ENCODE results near the gene SPTBN5. TPM values are rescaled to one million over a fixed set of nuclear protein-coding genes. Genes with fewer than 3 reads are reported as not detected.

Gene SPTBN5
- total and polyA plus RNA-seq, 10 of the 15 experiments (the other 5 are each of a cell fraction or from before 2014, with no cell fraction given) = under 0.01 to 0.18 (median 0.04) TPM; not detected in 4

- TF ChIP-seq ZNF207 (IDR thresholded peaks at IDR 0.05; ENCODE audit: borderline replicate concordance) (no peak), CHD1 (IDR thresholded peaks at IDR 0.05; ENCODE audit: low read depth, low read length) (no peak), SMAD1 (IDR thresholded peaks at IDR 0.05; ENCODE audit: low read depth, partially characterized antibody) (no peak), RAD21 (IDR thresholded peaks at IDR 0.05; ENCODE audit: insufficient read depth, low read depth, low read length) (no peak), FOS (IDR thresholded peaks at IDR 0.05; ENCODE audit: borderline replicate concordance, extremely low read depth, insufficient read length) (no peak), EED (IDR thresholded peaks at IDR 0.05; ENCODE audit: low read depth) (peak; percentile 87), JUND (IDR thresholded peaks at IDR 0.05; ENCODE audit: low read depth, low read length) (no peak), GABPA (IDR thresholded peaks at IDR 0.05; ENCODE audit: low read depth) (no peak), SREBF1 (IDR thresholded peaks at IDR 0.05; ENCODE audit: low read length) (no peak), EGR1 (IDR thresholded peaks at IDR 0.05; ENCODE audit: borderline replicate concordance in 1 of 2, low read depth in 2 of 2, low read length in 2 of 2) (no peak), HDAC2 (IDR thresholded peaks at IDR 0.05) (no peak), CEBPB (IDR thresholded peaks at IDR 0.05; ENCODE audit: borderline replicate concordance in 1 of 2, low read depth in 2 of 2, low read length in 2 of 2) (no peak), CHD4 (IDR thresholded peaks at IDR 0.05) (no peak), MTA3 (IDR thresholded peaks at IDR 0.05; ENCODE audit: borderline replicate concordance, low read length) (no peak), NBN (IDR thresholded peaks at IDR 0.05) (peak; percentile 46), ZNF622 (IDR thresholded peaks at IDR 0.05) (no peak), RELA (IDR thresholded peaks at IDR 0.05; ENCODE audit: borderline replicate concordance, partially characterized antibody) (no peak), FOXK2 (IDR thresholded peaks at IDR 0.05) (no peak), NR2F1 (conservative IDR thresholded peaks at IDR 0.05) (0 out of 2 replicates have a peak, but pooled peaks have one; percentile 29), ATF7 (IDR thresholded peaks at IDR 0.05; ENCODE audit: low read depth) (no peak; the same call in 1 of the 2 replicates), MEF2A (IDR thresholded peaks at IDR 0.05; ENCODE audit: insufficient read depth, low read depth, low read length) (peak; percentile 66; the same call in 1 of the 2 replicates)
- TF ChIP-seq, protein P1, sequence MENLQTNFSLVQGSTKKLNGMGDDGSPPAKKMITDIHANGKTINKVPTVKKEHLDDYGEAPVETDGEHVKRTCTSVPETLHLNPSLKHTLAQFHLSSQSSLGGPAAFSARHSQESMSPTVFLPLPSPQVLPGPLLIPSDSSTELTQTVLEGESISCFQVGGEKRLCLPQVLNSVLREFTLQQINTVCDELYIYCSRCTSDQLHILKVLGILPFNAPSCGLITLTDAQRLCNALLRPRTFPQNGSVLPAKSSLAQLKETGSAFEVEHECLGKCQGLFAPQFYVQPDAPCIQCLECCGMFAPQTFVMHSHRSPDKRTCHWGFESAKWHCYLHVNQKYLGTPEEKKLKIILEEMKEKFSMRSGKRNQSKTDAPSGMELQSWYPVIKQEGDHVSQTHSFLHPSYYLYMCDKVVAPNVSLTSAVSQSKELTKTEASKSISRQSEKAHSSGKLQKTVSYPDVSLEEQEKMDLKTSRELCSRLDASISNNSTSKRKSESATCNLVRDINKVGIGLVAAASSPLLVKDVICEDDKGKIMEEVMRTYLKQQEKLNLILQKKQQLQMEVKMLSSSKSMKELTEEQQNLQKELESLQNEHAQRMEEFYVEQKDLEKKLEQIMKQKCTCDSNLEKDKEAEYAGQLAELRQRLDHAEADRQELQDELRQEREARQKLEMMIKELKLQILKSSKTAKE (IDR thresholded peaks at IDR 0.05; ENCODE audit: low read depth, poor library complexity, severe bottlenecking) = peak; percentile 90
- TF ChIP-seq, protein P2, sequence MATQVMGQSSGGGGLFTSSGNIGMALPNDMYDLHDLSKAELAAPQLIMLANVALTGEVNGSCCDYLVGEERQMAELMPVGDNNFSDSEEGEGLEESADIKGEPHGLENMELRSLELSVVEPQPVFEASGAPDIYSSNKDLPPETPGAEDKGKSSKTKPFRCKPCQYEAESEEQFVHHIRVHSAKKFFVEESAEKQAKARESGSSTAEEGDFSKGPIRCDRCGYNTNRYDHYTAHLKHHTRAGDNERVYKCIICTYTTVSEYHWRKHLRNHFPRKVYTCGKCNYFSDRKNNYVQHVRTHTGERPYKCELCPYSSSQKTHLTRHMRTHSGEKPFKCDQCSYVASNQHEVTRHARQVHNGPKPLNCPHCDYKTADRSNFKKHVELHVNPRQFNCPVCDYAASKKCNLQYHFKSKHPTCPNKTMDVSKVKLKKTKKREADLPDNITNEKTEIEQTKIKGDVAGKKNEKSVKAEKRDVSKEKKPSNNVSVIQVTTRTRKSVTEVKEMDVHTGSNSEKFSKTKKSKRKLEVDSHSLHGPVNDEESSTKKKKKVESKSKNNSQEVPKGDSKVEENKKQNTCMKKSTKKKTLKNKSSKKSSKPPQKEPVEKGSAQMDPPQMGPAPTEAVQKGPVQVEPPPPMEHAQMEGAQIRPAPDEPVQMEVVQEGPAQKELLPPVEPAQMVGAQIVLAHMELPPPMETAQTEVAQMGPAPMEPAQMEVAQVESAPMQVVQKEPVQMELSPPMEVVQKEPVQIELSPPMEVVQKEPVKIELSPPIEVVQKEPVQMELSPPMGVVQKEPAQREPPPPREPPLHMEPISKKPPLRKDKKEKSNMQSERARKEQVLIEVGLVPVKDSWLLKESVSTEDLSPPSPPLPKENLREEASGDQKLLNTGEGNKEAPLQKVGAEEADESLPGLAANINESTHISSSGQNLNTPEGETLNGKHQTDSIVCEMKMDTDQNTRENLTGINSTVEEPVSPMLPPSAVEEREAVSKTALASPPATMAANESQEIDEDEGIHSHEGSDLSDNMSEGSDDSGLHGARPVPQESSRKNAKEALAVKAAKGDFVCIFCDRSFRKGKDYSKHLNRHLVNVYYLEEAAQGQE (IDR thresholded peaks at IDR 0.05; ENCODE audit: low read depth, low read length) = no peak
- TF ChIP-seq, protein P3, sequence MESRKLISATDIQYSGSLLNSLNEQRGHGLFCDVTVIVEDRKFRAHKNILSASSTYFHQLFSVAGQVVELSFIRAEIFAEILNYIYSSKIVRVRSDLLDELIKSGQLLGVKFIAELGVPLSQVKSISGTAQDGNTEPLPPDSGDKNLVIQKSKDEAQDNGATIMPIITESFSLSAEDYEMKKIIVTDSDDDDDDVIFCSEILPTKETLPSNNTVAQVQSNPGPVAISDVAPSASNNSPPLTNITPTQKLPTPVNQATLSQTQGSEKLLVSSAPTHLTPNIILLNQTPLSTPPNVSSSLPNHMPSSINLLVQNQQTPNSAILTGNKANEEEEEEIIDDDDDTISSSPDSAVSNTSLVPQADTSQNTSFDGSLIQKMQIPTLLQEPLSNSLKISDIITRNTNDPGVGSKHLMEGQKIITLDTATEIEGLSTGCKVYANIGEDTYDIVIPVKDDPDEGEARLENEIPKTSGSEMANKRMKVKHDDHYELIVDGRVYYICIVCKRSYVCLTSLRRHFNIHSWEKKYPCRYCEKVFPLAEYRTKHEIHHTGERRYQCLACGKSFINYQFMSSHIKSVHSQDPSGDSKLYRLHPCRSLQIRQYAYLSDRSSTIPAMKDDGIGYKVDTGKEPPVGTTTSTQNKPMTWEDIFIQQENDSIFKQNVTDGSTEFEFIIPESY (IDR thresholded peaks at IDR 0.05) = no peak
Observed at GRCh38 chr15:41935566-41936020, 41.7 kb upstream of the SPTBN5 start (continued).

Measured in GM12878 (cell line).